Neuronal stem cell (in vitro differentiated cells): ENCODE results near the gene TMEM59L.

Source experiments
- DNase-seq: peaks from one replicate; pipeline ENCODE4 v3.0.0-alpha.2; 2013; ENCODE audit warnings: low spot score
- H2AFZ ChIP-seq: one replicate; pipeline ENCODE4 v1.6.1; 2013; ENCODE audit warnings: mild to moderate bottlenecking, low read length, inconsistent platforms
- H2AK5ac ChIP-seq: 2 replicates; pipeline ENCODE4 v1.6.1; 2013; ENCODE audit warnings: low read depth, mild to moderate bottlenecking, inconsistent platforms, low read length, moderate library complexity, mixed read lengths
- H2BK120ac ChIP-seq: 2 replicates; pipeline ENCODE4 v1.6.1; 2013; ENCODE audit warnings: low read depth, mild to moderate bottlenecking, inconsistent platforms, low read length, moderate library complexity, mixed read lengths
- H2BK12ac ChIP-seq: one replicate; pipeline ENCODE4 v1.6.1; 2013; ENCODE audit warnings: low read length, inconsistent platforms
- H2BK15ac ChIP-seq: 2 replicates; pipeline ENCODE4 v1.6.1; 2013; ENCODE audit warnings: mild to moderate bottlenecking, low read length, inconsistent platforms, mixed read lengths
- H2BK5ac ChIP-seq: one replicate; pipeline ENCODE4 v1.6.1; 2013; ENCODE audit warnings: inconsistent platforms, mild to moderate bottlenecking, low read length, moderate library complexity
- H3K14ac ChIP-seq: one replicate; pipeline ENCODE4 v1.6.1; 2013; ENCODE audit warnings: low read length, inconsistent platforms
- H3K18ac ChIP-seq: 2 replicates; pipeline ENCODE4 v1.6.1; 2013; ENCODE audit warnings: low read length, inconsistent platforms
- H3K23ac ChIP-seq: 2 replicates; pipeline ENCODE4 v1.6.1; 2013; ENCODE audit warnings: low read depth, mild to moderate bottlenecking, mixed read lengths, low read length, inconsistent platforms; ENCODE audit not compliant: poor library complexity
- H3K27ac ChIP-seq: replicated peaks from 3 replicates; pipeline ENCODE4 v1.5.1; 2013; ENCODE audit warnings: low read length, inconsistent platforms
- H3K27me3 ChIP-seq, 3 experiments: 2 replicates each; pipeline ENCODE4 v1.6.1; 2013; ENCODE audit warnings: low read length in 3 of 3, mild to moderate bottlenecking in 2 of 3, inconsistent platforms in 1 of 3, low read depth in 1 of 3, mixed read lengths in 1 of 3, moderate library complexity in 1 of 3; ENCODE audit not compliant: control insufficient read depth in 3 of 3, insufficient read depth in 3 of 3
- H3K36me3 ChIP-seq, 2 donors: replicated peaks in 1 of 2; 2 replicates each; pipeline ENCODE4 v1.6.1; 2013; ENCODE audit warnings: low read length in 2 of 2; ENCODE audit not compliant: control insufficient read depth in 2 of 2, insufficient read depth in 2 of 2
- H3K4ac ChIP-seq: 2 replicates; pipeline ENCODE4 v1.6.1; 2013; ENCODE audit warnings: inconsistent platforms, mild to moderate bottlenecking, low read length, moderate library complexity
- H3K4me1 ChIP-seq, 2 donors: 1 replicate in 1 of 2; 2 replicates in 1 of 2; pipeline ENCODE4 v1.6.1; 2013; ENCODE audit warnings: low read length in 2 of 2, low read depth in 1 of 2; ENCODE audit not compliant: control insufficient read depth in 2 of 2, insufficient read depth in 1 of 2
- H3K4me2 ChIP-seq: one replicate; pipeline ENCODE4 v1.6.1; 2013; ENCODE audit warnings: mild to moderate bottlenecking, low read length, inconsistent platforms; ENCODE audit not compliant: insufficient read depth, poor library complexity, severe bottlenecking
- H3K4me3 ChIP-seq, 2 donors: 2 replicates each; pipeline ENCODE4 v1.5.1; 2013; ENCODE audit warnings: low read length in 2 of 2, mild to moderate bottlenecking in 2 of 2, inconsistent platforms in 1 of 2, moderate library complexity in 1 of 2
- H3K79me1 ChIP-seq: one replicate; pipeline ENCODE4 v1.6.1; 2013; ENCODE audit warnings: low read depth, mild to moderate bottlenecking, inconsistent platforms, low read length, moderate library complexity
- H3K9ac ChIP-seq: one replicate; pipeline ENCODE4 v1.6.1; 2013; ENCODE audit warnings: mild to moderate bottlenecking, low read depth, low read length, inconsistent platforms; ENCODE audit not compliant: poor library complexity
- H3K9me3 ChIP-seq, 2 donors: replicated peaks in 1 of 2; 2 replicates each; pipeline versions ENCODE3 to v1.6.1; 2013; ENCODE audit warnings: low read length in 2 of 2, mild to moderate bottlenecking in 2 of 2, inconsistent platforms in 1 of 2, low read depth in 1 of 2, mixed read lengths in 1 of 2, moderate library complexity in 1 of 2; ENCODE audit not compliant: control insufficient read depth in 2 of 2, insufficient read depth in 1 of 2
- H4K8ac ChIP-seq: one replicate; pipeline ENCODE4 v1.6.1; 2013; ENCODE audit warnings: low read depth, mild to moderate bottlenecking, inconsistent platforms, low read length, moderate library complexity
- H4K91ac ChIP-seq: one replicate; pipeline ENCODE4 v1.6.1; 2013; ENCODE audit warnings: low read length, low read depth, mild to moderate bottlenecking, inconsistent platforms; ENCODE audit not compliant: poor library complexity
- WGBS, 2 donors: extraction: QIAGEN DNeasy Blood & Tissue Kit; methylation state at CpG; one replicate each; pipeline ENCODE4 v1.1.7; 2013; ENCODE audit warnings: missing lambda C conversion rate in 2 of 2, mixed read lengths in 1 of 2; ENCODE audit not compliant: insufficient read length in 2 of 2, insufficient replicate concordance in 1 of 2; ENCODE audit errors: extremely low coverage in 2 of 2; 5-methylcytosine and 5-hydroxymethylcytosine counted together

The TMEM59L gene

DNA sequence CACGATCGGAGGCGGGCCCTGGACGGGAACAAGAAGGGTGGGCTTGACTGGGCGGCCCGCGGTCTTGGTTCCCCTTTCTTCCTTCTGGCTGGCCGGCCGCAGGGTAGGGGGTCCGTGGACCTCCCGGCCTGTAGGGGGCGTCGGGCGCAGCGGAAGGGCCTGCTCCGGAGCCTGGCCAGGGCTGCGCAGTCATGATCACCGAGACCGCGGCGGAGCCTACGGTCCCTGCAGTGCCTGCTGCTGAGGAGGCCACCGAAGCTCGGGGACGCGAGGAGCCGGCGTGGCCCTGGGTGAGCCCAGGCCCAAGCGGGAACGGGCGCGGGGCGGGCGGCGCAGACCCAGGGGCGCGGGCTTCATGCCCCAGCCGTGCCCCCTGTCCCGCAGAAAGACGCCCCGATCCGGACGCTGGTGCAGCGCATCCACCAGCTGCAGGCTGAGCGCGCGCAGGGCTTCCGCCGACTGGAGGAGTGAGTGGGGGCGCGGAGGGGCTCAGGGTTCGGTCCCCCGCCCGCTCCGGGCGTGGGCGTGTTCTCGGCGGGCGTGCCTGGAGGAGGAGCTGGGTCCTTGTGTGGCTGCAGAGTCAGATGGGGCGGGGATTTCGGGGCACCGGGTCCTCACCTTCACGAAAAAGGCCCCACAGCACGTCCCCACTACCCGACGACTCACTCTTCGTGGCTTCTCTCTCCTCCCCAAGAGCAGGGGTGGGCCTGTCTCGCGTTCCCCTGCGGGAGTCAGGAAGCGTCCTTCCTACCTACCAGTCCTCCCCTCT lies 23.9 kb upstream of the TMEM59L start, which contains the start of gene REX1BD:
REX1BD (plus strand) TSS at position 188 of the 769 bp plus-strand sequence; CDS start at position 192, 4 bp downstream.
- Histone ChIP-seq H3K23ac (peak within 1 kb of the TSS; percentile 100), H4K8ac (peak within 1 kb of the TSS; percentile 65), H3K18ac (peak within 1 kb of the TSS; percentile 98), H3K9me3 (no peaks in the 10 kb centered on the region), H3K27me3 (peaks cover 0 to 5% (median 0%) of the 10 kb centered on the region in 3 experiments), H3K4me2 (peak within 1 kb of the TSS; percentile 99), H2BK15ac (peak within 1 kb of the TSS; percentile 90), H3K14ac (peak within 1 kb of the TSS; percentile 94), H4K91ac (no peak within 1 kb of the TSS), H2BK5ac (peak within 1 kb of the TSS; percentile 78), H3K4ac (peak within 1 kb of the TSS; percentile 95), H2BK12ac (peak within 1 kb of the TSS; percentile 58), H3K4me1 (peaks cover 8 to 9% of the 10 kb centered on the region in 2 donors), H3K36me3 (peaks cover 3 to 13% of the 10 kb centered on the region in 2 donors), H3K79me1 (peaks cover 4% of the 10 kb centered on the region), H2BK120ac (no peak within 1 kb of the TSS), H3K27ac (peak within 1 kb of the TSS; percentile 91), H3K4me3 (peak within 1 kb of the TSS; percentile 84 to 92), H3K9ac (peak within 1 kb of the TSS; percentile 96), H2AFZ (peak within 1 kb of the TSS; percentile 98), H2AK5ac (peak within 1 kb of the TSS; percentile 91)
- WGBS, 2 donors, result no CpG with 5 or more reads among the region's 72 CpGs
- peak; percentile 84 for DNase-seq

DNA sequence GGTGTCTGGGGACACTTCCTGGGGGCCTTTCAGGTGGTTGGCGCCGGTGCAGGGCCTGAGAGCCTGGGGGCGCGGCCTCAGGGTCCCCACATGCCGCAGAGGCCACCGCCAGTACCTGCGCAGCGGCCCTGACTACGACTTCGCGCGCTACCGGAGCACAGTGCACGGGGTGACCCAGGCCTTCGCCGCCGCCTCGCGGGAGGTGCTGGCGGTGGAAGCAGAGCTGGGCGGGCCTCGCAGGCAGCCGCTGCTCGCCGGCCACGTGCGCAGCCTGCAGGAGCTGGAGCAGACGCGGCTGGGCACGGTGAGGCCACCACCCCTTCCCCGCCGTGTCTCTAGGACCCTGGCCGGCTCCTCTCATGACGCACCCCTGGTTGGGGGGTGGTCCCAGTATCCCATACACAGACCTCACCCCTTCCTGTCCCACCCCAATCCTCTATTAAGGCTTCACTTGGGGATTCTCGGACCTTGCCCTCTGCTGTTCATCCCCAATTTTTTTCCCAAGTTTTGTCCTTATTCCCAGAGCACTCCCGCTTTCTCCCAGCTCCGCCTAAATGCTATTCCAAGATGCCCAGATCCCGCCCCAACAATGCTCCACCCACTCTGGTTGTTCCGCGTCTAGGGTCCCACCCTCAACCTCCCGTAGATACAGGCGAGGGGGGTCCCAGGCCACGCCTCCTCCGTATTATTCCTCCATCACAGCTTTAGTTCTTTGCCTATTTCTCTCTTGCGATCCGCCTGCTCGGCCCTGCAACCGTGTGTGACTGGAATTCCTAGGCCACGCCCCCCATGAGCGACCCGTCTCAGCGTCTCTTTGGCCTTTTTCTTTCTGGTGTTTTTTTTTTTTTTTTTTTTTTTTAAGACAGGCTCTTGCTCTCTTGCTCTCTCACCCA lies 23.0 kb upstream of the TMEM59L start:
- Histone ChIP-seq H3K4me3 (peak overlapping the region; percentile 84 to 92), H2BK15ac (peak overlapping the region; percentile 90), H3K4ac (no peak overlapping the region), H3K18ac (peak overlapping the region; percentile 98), H2AK5ac (peak overlapping the region; percentile 91), H2BK5ac (peak overlapping the region; percentile 78), H3K4me2 (peak overlapping the region; percentile 99), H3K27ac (peak overlapping the region; percentile 91), H3K23ac (peak overlapping the region; percentile 100), H3K79me1 (peaks cover 4% of the 10 kb centered on the region), H3K14ac (peak overlapping the region; percentile 94), H3K36me3 (peaks cover 3 to 13% of the 10 kb centered on the region in 2 donors), H4K91ac (no peak overlapping the region), H3K27me3 (peaks cover 0 to 5% (median 0%) of the 10 kb centered on the region in 3 experiments), H3K9ac (peak overlapping the region; percentile 92), H3K4me1 (peaks cover 8 to 13% of the 10 kb centered on the region in 2 donors), H2BK12ac (peak overlapping the region; percentile 46), H4K8ac (no peak overlapping the region), H2BK120ac (no peak overlapping the region), H2AFZ (peak overlapping the region; percentile 98), H3K9me3 (no peaks in the 10 kb centered on the region)
- DNase-seq, result peak; percentile 81
- WGBS, 2 donors, result no CpG with 5 or more reads among the region's 52 CpGs

DNA sequence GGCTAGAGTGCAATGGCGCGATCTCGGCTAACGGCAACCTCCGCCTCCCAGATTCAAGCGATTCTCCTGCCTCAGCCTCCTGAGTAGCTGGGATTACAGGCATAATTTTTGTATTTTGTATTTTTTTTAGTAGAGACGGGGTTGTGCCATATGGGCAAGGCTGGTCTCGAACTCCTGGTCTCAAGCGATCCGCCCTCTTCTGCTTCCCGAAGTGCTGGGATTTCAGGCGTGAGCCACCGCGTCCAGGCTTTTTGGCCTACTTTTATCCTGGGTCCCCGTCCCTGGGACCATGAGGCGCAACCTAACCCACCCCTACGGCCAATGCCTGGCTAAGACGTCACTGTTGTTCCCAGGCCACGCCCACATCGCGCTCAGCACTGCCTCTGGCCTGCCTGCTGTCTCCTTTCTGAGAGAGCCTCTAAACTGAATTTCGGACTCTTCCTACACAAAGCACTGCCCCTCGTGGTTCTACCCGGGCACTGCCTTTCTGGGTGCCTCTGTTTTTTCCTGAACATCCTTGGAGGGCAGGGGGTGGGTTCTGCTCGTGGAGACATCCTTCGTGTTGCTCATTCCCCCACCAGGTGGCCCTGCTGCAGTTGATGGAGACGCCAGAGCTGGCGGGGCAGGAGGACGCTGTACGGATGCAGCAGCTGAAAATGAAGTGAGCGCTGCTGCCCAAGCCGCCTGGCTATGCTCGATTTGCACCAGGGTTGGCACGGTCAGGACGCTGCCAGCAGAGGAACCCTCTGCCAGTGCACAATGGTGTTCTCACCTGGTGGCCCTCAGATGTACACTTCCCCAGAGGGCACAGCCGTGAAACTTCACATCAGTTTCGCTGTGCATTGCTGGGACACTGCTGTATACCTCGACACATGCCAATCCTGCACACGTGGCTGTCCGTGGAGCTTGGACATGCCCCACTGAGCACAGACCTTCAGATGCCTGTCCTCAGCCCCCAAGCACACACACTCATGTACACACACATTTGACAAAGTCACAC lies 22.1 kb upstream of the TMEM59L start:
- H2BK15ac ChIP-seq, result peak overlapping the region; percentile 44
- H3K4me1 ChIP-seq, result peaks cover 12 to 16% of the 10 kb centered on the region in 2 donors
- H2BK12ac ChIP-seq, result no peak overlapping the region
- peak overlapping the region; percentile 78 for H2BK5ac ChIP-seq
- H3K4ac ChIP-seq, result peak overlapping the region; percentile 38
- H3K9me3 ChIP-seq, result no peaks in the 10 kb centered on the region
- peak; percentile 93 for DNase-seq
- peak overlapping the region; percentile 73 for H3K14ac ChIP-seq
- H3K23ac ChIP-seq, result peak overlapping the region; percentile 44
- peaks cover 0 to 5% (median 0%) of the 10 kb centered on the region in 3 experiments for H3K27me3 ChIP-seq
- no peak overlapping the region for H4K8ac ChIP-seq
- H3K36me3 ChIP-seq, result peaks cover 3 to 13% of the 10 kb centered on the region in 2 donors
- H3K4me3 ChIP-seq, result peak overlapping the region in 1 of 2 donors; percentile 19
- no peak overlapping the region for H2BK120ac ChIP-seq
- H3K9ac ChIP-seq, result peak overlapping the region; percentile 82
- H3K4me2 ChIP-seq, result peak overlapping the region; percentile 99
- WGBS, 2 donors, result no CpG with 5 or more reads among the region's 40 CpGs
- H3K18ac ChIP-seq, result peak overlapping the region; percentile 61
- H3K27ac ChIP-seq, result peak overlapping the region; percentile 91
- no peak overlapping the region for H2AFZ ChIP-seq
- H4K91ac ChIP-seq, result no peak overlapping the region
- peaks cover 4% of the 10 kb centered on the region for H3K79me1 ChIP-seq
- peak overlapping the region; percentile 30 for H2AK5ac ChIP-seq
